Natural killer cell (primary cell): ENCODE data around the gene IGSF9. TPM values are rescaled to one million over a fixed set of nuclear protein-coding genes. Genes with fewer than 3 reads are reported as not detected.
A peak's percentile ranks its signal among the peaks of the same experiment; 100 is the strongest.

Source experiments
- ATAC-seq, 3 donors: fragments of 150-1000 bp in 2 of 3; fragments of 200-7000 bp in 1 of 3; cut with Tn5 transposase; 1 replicate in 1 of 3; 2 replicates in 2 of 3; pipeline ENCODE4 v1.10.0; 2021; ENCODE audit warnings: mild to moderate bottlenecking in 2 of 3, moderate library complexity in 2 of 3
- DNase-seq, 2 donors: peaks; one replicate each; pipeline versions ENCODE4 v3.0.0 to v3.0.0-alpha.2; 2013 to 2021; ENCODE audit warnings: mixed read lengths in 1 of 2
- H3K27ac ChIP-seq: one replicate; pipeline ENCODE4 v1.5.1; 2013; ENCODE audit warnings: mild to moderate bottlenecking, low read length
- H3K27me3 ChIP-seq: one replicate; pipeline ENCODE4 v1.6.1; 2013; ENCODE audit warnings: low read length; ENCODE audit not compliant: control insufficient read depth, insufficient read depth
- H3K36me3 ChIP-seq: one replicate; pipeline ENCODE4 v1.6.1; 2013; ENCODE audit warnings: low read length; ENCODE audit not compliant: control insufficient read depth, insufficient read depth
- H3K4me1 ChIP-seq: one replicate; pipeline ENCODE4 v1.6.1; 2013; ENCODE audit warnings: low read length; ENCODE audit not compliant: control insufficient read depth, insufficient read depth
- H3K4me3 ChIP-seq: one replicate; pipeline ENCODE4 v1.5.1; 2013; ENCODE audit warnings: low read length
- H3K9me3 ChIP-seq: one replicate; pipeline ENCODE4 v1.6.1; 2013; ENCODE audit warnings: low read length; ENCODE audit not compliant: control insufficient read depth, insufficient read depth
- H3K27ac Mint-ChIP-seq, 2 donors: one replicate each; pipeline ENCODE4 v1.8.0; 2022; ENCODE audit warnings: mild to moderate bottlenecking in 2 of 2, mixed read lengths in 2 of 2, moderate library complexity in 1 of 2
- H3K27me3 Mint-ChIP-seq, 2 donors: one replicate each; pipeline ENCODE4 v1.8.0; 2022; ENCODE audit warnings: low read depth in 2 of 2, mixed read lengths in 2 of 2
- H3K36me3 Mint-ChIP-seq: one replicate; pipeline ENCODE4 v1.8.0; 2022; ENCODE audit warnings: mixed read lengths
- H3K4me1 Mint-ChIP-seq, 2 donors: one replicate each; pipeline ENCODE4 v1.8.0; 2022; ENCODE audit warnings: mixed read lengths in 2 of 2
- H3K4me3 Mint-ChIP-seq: one replicate; pipeline ENCODE4 v1.8.0; 2022; ENCODE audit warnings: mild to moderate bottlenecking, moderate library complexity, mixed read lengths
- H3K9me3 Mint-ChIP-seq, 2 donors: one replicate each; pipeline ENCODE4 v1.8.0; 2022; ENCODE audit warnings: mixed read lengths in 2 of 2
- CTCF ChIP-seq: fragments of 200-600 bp; IDR thresholded peaks from one replicate; pipeline ENCODE4 v1.8.0; 2022; ENCODE audit warnings: antibody characterized with exemption
- WGBS: methylation state at CpG from one replicate; pipeline ENCODE4 v1.1.7; 2013; ENCODE audit warnings: missing lambda C conversion rate; ENCODE audit not compliant: insufficient coverage; 5-methylcytosine and 5-hydroxymethylcytosine counted together
- intact Hi-C: fragments of 100-400 bp; cut with micrococcal nuclease; formaldehyde crosslinking; loops from one replicate; pipeline ENCODE4 v1.14.2; 2022
- total RNA-seq, 4 donors: library from RNA; stranded (reverse); fragments of 120-200 nt in 1 of 4; gene quantifications; one replicate each; pipeline versions ENCODE4 v1.2.3 to v1.2.4, GENCODE V29; 2013 to 2022

The IGSF9 gene
- total RNA-seq, 3 donors from 2014 or later (not counting 1 experiment from before 2014, with no cell fraction given), result not detected

DNA sequence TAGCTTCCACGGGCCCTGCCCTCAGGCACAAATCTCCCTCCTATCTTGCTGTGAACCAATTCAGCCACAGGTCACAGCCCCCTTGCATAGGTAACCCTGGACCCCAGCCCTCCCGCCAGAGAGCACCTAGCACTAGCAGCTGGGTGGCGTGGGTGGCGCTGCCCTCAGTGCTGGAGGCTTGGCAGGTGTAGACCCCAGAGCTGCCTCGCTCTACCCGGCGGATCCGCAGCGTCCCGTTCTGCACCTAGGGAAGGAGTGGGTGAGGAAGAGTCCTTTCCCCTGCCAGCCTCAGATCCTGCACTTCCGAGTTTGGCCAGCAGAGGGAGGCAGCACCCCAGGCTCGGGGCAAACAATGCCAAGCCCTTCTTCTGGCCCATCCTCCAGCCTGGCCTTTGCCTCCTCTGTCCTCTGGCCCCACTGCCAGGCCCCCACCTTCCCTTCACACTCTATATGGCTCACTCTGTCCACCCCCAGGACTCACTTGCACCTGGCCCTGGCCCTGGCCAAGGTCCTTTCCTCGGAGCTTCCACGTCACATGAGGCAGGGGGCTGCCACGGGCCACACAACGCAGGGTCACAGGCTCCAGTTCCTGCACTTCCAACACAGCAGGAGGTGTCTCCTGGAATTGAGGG lies 9.0 kb downstream of the IGSF9 start:
- Histone ChIP-seq H3K27ac (no peak overlapping the region), H3K27me3 (no peaks in the 10 kb centered on the region), H3K4me1 (peaks cover 24% of the 10 kb centered on the region), H3K36me3 (no peaks in the 10 kb centered on the region), H3K4me3 (no peak overlapping the region), H3K9me3 (no peaks in the 10 kb centered on the region)
- WGBS, result 33% methylated on average over 16 of the region's 16 CpGs
- ATAC-seq (peak; percentile 80 to 99 (median 94)), DNase-seq (peak; percentile 83 to 89)
- no peak overlapping the region for H3K27ac Mint-ChIP-seq
- H3K4me1 Mint-ChIP-seq, result peaks cover 0 to 7% of the 10 kb centered on the region in 2 donors
- peaks cover 20 to 22% of the 10 kb centered on the region in 2 donors for H3K27me3 Mint-ChIP-seq
- TF ChIP-seq CTCF, result peak; percentile 97
- intact Hi-C loops, result loop anchor here (1.0 to 10.0 kb wide), 3 partner anchors 71 to 438 kb away; partner anchors contain the start of gene KCNJ9
- no peak overlapping the region for H3K4me3 Mint-ChIP-seq
- no peaks in the 10 kb centered on the region for H3K9me3 Mint-ChIP-seq
- H3K36me3 Mint-ChIP-seq, result no peaks in the 10 kb centered on the region

GRCh38 chr1:159935719-159936272 lies 9.6 kb downstream of the IGSF9 start:
- no peak overlapping the region for H3K4me3 ChIP-seq
- peaks cover 24% of the 10 kb centered on the region for H3K4me1 ChIP-seq
- Mint-ChIP-seq H3K36me3 (no peaks in the 10 kb centered on the region), H3K27ac (no peak overlapping the region), H3K9me3 (no peaks in the 10 kb centered on the region), H3K4me3 (no peak overlapping the region), H3K27me3 (peaks cover 17 to 20% of the 10 kb centered on the region in 2 donors), H3K4me1 (peaks cover 0 to 7% of the 10 kb centered on the region in 2 donors)
- H3K27me3 ChIP-seq, result no peaks in the 10 kb centered on the region
- WGBS, result 55% methylated on average over 4 of the region's 4 CpGs
- no peak for ATAC-seq
- no peaks in the 10 kb centered on the region for H3K36me3 ChIP-seq
- no peak overlapping the region for H3K27ac ChIP-seq
- no peak for DNase-seq
- intact Hi-C loops, result loop anchor here (1.0 to 10.0 kb wide), 3 partner anchors 72 to 439 kb away; partner anchors contain the start of gene KCNJ9
- H3K9me3 ChIP-seq, result no peaks in the 10 kb centered on the region
- no peak for TF ChIP-seq CTCF

DNA sequence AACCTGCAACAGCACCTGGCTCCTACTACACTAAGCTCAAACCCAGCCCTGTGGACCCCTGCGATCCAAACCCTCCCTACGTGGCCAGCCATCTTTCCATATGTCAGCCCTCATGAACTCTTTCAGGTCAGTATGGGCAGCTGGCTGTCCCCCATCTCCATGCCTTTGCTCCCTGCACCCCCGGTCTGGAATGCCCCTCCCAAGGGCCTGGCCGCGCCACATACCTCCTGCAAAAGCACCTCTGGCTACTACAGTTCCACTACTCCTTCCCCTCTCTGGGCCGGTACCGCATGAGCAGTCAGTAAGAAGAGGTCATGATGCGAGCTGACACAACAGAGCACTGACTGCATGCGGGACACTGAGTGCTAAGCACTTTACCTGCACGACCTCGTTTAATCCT lies 10.1 kb downstream of the IGSF9 start:
- no peak for TF ChIP-seq CTCF
- Histone ChIP-seq H3K27ac (no peak overlapping the region), H3K4me3 (no peak overlapping the region), H3K27me3 (no peaks in the 10 kb centered on the region), H3K36me3 (no peaks in the 10 kb centered on the region), H3K4me1 (peaks cover 24% of the 10 kb centered on the region), H3K9me3 (no peaks in the 10 kb centered on the region)
- no peak for DNase-seq
- Mint-ChIP-seq H3K27ac (no peak overlapping the region), H3K4me1 (peaks cover 0 to 7% of the 10 kb centered on the region in 2 donors), H3K27me3 (peaks cover 13 to 17% of the 10 kb centered on the region in 2 donors), H3K4me3 (no peak overlapping the region), H3K36me3 (no peaks in the 10 kb centered on the region), H3K9me3 (no peaks in the 10 kb centered on the region)
- ATAC-seq, result no peak
- WGBS, result 93% methylated on average over 11 of the region's 11 CpGs
- intact Hi-C loops, result loop anchor here (5.0 to 10.0 kb wide), 2 partner anchors 147 to 439 kb away; partner anchors contain the start of gene KCNJ9
